AG04449 (cell line): ENCODE data around the gene SAA2.
"Not testable (repeated sequence)": the region's sequence is repeated elsewhere in the genome, so short reads cannot be mapped to it uniquely, and the experiment has no call there.

Experiments used
- CTCF ChIA-PET: fragments of 350-600 bp; formaldehyde crosslinking; extraction: SDS; loops from one replicate; lab custom pipeline; 2021; ENCODE audit warnings: antibody characterized with exemption; lab: Yijun Ruan, JAX
- POLR2A ChIA-PET: fragments of 400-600, 350-600 bp; formaldehyde crosslinking; extraction: SDS; loops from one replicate; lab custom pipeline; 2020; ENCODE audit warnings: antibody characterized with exemption, inconsistent platforms; lab: Yijun Ruan, JAX
- DNase-seq: peaks from one replicate; pipeline ENCODE4 v3.0.0-alpha.2; 2010; ENCODE audit warnings: low read depth, low spot score
- H3K4me3 ChIP-seq: 2 replicates; pipeline ENCODE4 v1.5.1; 2011; ENCODE audit warnings: low read depth, mild to moderate bottlenecking, control low read depth, low read length
- TF ChIP-seq, protein P1 (sequence below): IDR thresholded peaks from one replicate; pipeline ENCODE4 v1.5.1; 2011; ENCODE audit warnings: mild to moderate bottlenecking, moderate library complexity, low read length, control low read depth, inconsistent platforms; ENCODE audit not compliant: insufficient read depth; ENCODE audit errors: missing control alignments

The SAA2 gene

GRCh38 chr11:18253778-18254338 is 5.4 kb upstream of the SAA2 start:
- POLR2A ChIA-PET, result no interaction called here
- CTCF ChIA-PET, result interaction anchor here (1.6 to 2.1 kb wide), 2 partner anchors 10 to 12 kb away, joined by 4 to 13 read pairs; no protein-coding TSS in a partner anchor
- no peak overlapping the region for H3K4me3 ChIP-seq
- TF ChIP-seq, protein P1, sequence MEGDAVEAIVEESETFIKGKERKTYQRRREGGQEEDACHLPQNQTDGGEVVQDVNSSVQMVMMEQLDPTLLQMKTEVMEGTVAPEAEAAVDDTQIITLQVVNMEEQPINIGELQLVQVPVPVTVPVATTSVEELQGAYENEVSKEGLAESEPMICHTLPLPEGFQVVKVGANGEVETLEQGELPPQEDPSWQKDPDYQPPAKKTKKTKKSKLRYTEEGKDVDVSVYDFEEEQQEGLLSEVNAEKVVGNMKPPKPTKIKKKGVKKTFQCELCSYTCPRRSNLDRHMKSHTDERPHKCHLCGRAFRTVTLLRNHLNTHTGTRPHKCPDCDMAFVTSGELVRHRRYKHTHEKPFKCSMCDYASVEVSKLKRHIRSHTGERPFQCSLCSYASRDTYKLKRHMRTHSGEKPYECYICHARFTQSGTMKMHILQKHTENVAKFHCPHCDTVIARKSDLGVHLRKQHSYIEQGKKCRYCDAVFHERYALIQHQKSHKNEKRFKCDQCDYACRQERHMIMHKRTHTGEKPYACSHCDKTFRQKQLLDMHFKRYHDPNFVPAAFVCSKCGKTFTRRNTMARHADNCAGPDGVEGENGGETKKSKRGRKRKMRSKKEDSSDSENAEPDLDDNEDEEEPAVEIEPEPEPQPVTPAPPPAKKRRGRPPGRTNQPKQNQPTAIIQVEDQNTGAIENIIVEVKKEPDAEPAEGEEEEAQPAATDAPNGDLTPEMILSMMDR, result no peak
- DNase-seq, result no peak

DNA sequence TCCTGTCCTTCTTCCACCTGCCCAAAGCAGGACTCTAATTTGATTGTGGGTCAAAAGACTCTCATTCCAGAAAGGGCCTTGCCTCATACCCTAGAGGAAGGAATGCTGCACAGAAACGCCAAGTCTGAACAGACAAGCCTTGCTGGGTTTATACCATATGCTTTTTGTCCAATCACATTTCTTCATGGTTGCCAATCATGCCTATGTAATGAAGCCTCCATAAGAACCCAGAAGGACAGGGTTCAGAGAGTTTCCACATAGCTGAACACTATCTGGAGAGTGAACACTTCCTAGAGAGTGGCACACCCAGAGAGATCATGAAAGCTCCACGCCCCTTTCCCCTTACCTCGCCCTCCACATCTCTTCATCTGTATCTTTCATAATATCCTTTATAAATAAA is 4.8 kb upstream of the SAA2 start:
- POLR2A ChIA-PET, result no interaction called here
- no peak for DNase-seq
- CTCF ChIA-PET, result interaction anchor here (0.7 to 2.1 kb wide), 3 partner anchors 10 to 13 kb away, joined by 3 to 13 read pairs (median 4); partner anchors contain the start of gene SAA1
- H3K4me3 ChIP-seq, result no peak overlapping the region
- TF ChIP-seq, protein P1, result no peak

- CTCF ChIA-PET, POLR2A ChIA-PET, H3K4me3 ChIP-seq, DNase-seq: not testable (repeated sequence)
These were observed 1.3 kb downstream of the SAA2 start for GRCh38 chr11:18247191-18247581.

DNA sequence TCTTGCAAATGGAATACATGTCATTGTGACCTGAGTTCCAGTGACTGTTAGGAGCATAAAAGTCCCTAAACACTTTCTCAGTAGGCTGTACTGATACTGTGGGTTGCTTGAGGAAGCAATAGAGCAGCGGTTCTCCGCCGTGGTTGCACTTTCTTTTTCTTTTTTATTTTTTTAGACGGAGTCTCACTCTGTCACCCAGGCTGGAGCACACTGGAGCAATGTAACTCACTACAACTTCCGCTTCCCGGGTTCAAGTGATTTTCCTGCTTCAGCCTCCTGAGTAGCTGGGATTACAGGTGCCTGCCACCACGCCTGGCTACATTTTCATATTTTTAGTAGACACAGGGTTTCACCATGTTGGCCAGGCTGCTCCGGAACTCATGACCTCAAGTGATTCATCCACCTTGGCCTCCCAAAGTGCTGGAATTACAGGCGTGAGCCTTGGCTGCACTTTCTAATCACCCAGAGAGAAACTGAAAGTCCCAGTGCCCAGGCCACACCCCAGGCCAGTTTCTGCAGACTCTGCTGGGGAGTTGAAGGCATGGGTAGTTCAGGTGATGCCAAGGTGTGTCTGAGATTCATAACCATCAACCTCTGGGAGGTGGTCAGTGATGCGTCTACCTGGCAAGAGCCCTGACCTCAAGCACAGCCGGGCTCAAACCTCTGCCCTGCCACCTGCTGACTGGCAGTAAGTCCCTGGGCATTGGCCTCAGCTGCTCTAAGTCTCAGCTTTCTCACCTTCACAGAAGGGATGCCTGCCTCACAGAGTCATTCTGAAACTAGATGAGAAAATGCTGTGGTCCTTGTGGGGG is 1.9 kb downstream of the SAA2 start:
- H3K4me3 ChIP-seq, POLR2A ChIA-PET, CTCF ChIA-PET, DNase-seq: not testable (repeated sequence)

DNA sequence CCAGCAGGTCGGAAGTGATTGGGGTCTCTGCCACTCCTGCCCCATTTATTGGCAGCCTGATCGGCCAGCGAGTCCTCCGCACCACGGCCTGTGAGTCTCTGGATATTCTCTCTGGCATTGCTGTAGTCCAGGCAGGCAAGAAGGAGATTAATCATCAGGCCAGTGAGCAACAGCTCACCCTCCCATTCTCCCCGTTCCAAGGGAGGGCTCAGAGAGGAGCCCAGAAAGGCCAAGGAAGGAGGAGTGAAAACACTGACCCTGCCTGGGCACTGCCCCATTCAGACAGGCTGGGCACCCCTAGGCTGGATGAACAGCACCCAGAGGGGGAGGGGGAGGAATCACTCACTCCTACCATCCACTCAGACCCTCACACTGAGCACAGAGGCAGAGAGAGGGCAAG is 3.1 kb downstream of the SAA2 start:
- DNase-seq, result no peak
- TF ChIP-seq, protein P1, result no peak
- CTCF ChIA-PET, result interaction anchor here (0.9 kb wide), 1 partner anchor 150 kb away, joined by 3 read pairs; no protein-coding TSS in a partner anchor
- H3K4me3 ChIP-seq, result no peak overlapping the region
- POLR2A ChIA-PET, result no interaction called here

DNA sequence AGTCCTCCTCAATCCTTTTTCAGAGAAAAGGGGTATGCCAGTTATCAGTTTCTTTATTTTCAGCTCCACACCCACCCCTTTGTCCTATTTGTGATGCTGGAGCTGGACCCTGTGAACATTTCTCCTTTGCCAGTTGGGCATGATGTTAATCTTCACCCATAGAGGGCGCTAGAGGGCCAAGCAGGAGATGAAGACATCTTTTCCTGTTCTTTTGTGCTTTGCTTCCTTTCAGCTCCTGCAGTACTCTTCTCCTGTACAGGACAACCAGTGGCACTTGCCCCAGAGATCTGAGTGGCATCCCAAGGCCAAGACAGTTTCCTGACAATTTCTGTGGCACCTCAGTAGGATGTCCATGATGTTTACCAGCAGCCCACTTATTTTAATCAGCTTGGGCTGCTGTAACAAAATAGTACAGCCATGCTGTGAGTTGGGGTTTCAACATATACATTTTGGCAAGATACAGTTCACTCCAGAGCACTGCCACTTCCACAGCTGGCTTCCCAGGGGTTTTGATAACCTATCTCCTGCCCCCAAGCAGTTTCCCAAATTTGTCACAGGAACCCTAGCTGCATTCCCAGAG is 4.6 kb downstream of the SAA2 start:
- TF ChIP-seq, protein P1, result peak; percentile 85
- H3K4me3 ChIP-seq, result no peak overlapping the region
- CTCF ChIA-PET, result interaction anchor here (0.7 to 2.4 kb wide), 54 partner anchors 9 to 544 kb away, joined by 3 to 13 read pairs (median 4); partner anchors contain the start of genes GTF2H1, HPS5, SAA1 and TSG101
- DNase-seq, result peak; percentile 19
- POLR2A ChIA-PET, result interaction anchor here (0.6 to 1.1 kb wide), 4 partner anchors 102 to 283 kb away, joined by 3 read pairs; partner anchors contain the start of gene TSG101

DNA sequence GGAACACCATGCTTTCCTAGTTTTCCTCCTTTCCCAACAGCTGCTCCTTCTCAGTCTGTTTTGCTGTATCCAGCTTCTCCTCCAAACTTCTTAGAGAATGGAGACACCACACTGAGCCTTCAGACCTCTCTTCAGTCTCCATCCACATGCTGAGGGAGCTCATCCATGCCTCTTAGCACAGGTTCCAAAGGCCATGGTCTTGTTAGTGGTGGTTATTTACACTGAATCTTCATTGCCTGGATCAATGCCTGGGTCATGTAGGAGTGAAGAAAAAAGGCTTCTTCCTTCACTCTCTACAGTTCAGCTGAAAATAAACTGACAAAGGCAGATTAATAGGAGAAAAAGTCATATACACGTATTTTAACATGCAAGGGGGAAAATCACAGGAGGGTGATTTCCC is 8.8 kb downstream of the SAA2 start:
- ChIA-PET POLR2A (no interaction called here), CTCF (no interaction called here)
- TF ChIP-seq, protein P1, result no peak
- H3K4me3 ChIP-seq, result no peak overlapping the region
- DNase-seq, result no peak
